Measurements from ENCODE around the gene GABRE. TPM values are rescaled to one million over a fixed set of nuclear protein-coding genes. Genes with fewer than 3 reads are reported as not detected.

The GABRE gene
- total and polyA plus RNA-seq, 2 donors (not counting 3 experiments of a cell fraction or from before 2014, with no cell fraction given): 6.1 to 33.4 TPM

GRCh38 chrX:151929126-151929525, 45.4 kb downstream of the GABRE start:
- Histone ChIP-seq H3K9me1 (replicated peaks; ENCODE audit: control insufficient read depth, extremely low read depth, insufficient read depth, low read length) (no peaks in the 10 kb centered on the region), H3K4me1 (ENCODE audit: control insufficient read depth, extremely low read depth, insufficient read depth, low read length) (no peaks in the 10 kb centered on the region), H3K4me3 (replicated peaks in 1 of 3; ENCODE audit: insufficient read depth in 1 of 3, low read depth in 1 of 3, low read length in 3 of 3) (no peak overlapping the region), H3K79me2 (ENCODE audit: control insufficient read depth, insufficient read depth, low read length) (no peaks in the 10 kb centered on the region), H2AFZ (ENCODE audit: low read depth, low read length) (no peak overlapping the region), H4K20me1 (replicated peaks; ENCODE audit: control insufficient read depth, extremely low read depth, insufficient read depth, low read length) (no peaks in the 10 kb centered on the region), H3K27ac (ENCODE audit: insufficient read depth, low read depth, low read length) (no peak overlapping the region), H3K9ac (replicated peaks; ENCODE audit: extremely low read depth, insufficient read depth, low read length) (no peak overlapping the region), H3K36me3 (ENCODE audit: control insufficient read depth in 2 of 2, extremely low read depth in 1 of 2, insufficient read depth in 2 of 2, low read length in 2 of 2) (no peaks in the 10 kb centered on the region), H3K9me3 (replicated peaks; ENCODE audit: control insufficient read depth, insufficient read depth, low read length) (no peaks in the 10 kb centered on the region), H3K27me3 (ENCODE audit: control insufficient read depth in 2 of 2, insufficient read depth in 2 of 2, low read length in 2 of 2) (no peaks in the 10 kb centered on the region), H3K4me2 (ENCODE audit: insufficient read depth, low read length) (no peak overlapping the region)
- TF ChIP-seq POLR2AphosphoS5 (IDR thresholded peaks at IDR 0.05; ENCODE audit: insufficient read depth, low read depth, low read length) (no peak), POLR2A (IDR thresholded peaks at IDR 0.05; ENCODE audit: low read depth, low read length) (no peak), FOS (IDR thresholded peaks at IDR 0.05; ENCODE audit: borderline replicate concordance, insufficient read depth, low read length) (no peak), JUN (IDR thresholded peaks at IDR 0.05; ENCODE audit: borderline replicate concordance, insufficient read depth, insufficient read length, low read depth) (no peak), EZH2 (IDR thresholded peaks at IDR 0.05; ENCODE audit: borderline replicate concordance, low read depth, low read length, severe bottlenecking) (no peak), GATA2 (IDR thresholded peaks at IDR 0.05; ENCODE audit: insufficient read depth, insufficient read length, low read depth, low read length) (no peak), MYC (IDR thresholded peaks at IDR 0.05; ENCODE audit: low read depth, low read length) (no peak)
- TF ChIP-seq, protein P1, sequence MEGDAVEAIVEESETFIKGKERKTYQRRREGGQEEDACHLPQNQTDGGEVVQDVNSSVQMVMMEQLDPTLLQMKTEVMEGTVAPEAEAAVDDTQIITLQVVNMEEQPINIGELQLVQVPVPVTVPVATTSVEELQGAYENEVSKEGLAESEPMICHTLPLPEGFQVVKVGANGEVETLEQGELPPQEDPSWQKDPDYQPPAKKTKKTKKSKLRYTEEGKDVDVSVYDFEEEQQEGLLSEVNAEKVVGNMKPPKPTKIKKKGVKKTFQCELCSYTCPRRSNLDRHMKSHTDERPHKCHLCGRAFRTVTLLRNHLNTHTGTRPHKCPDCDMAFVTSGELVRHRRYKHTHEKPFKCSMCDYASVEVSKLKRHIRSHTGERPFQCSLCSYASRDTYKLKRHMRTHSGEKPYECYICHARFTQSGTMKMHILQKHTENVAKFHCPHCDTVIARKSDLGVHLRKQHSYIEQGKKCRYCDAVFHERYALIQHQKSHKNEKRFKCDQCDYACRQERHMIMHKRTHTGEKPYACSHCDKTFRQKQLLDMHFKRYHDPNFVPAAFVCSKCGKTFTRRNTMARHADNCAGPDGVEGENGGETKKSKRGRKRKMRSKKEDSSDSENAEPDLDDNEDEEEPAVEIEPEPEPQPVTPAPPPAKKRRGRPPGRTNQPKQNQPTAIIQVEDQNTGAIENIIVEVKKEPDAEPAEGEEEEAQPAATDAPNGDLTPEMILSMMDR (IDR thresholded peaks at IDR 0.05; ENCODE audit: extremely low read depth in 1 of 2, insufficient read depth in 1 of 2, low read depth in 1 of 2, low read length in 2 of 2): no peak
- TF ChIP-seq, protein P2, sequence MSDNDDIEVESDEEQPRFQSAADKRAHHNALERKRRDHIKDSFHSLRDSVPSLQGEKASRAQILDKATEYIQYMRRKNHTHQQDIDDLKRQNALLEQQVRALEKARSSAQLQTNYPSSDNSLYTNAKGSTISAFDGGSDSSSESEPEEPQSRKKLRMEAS (IDR thresholded peaks at IDR 0.05; ENCODE audit: insufficient read depth, insufficient read length): no peak
- dilution Hi-C loops (cut with MboI; ENCODE audit: extremely low pct_ligation_motif_present, low sequenced_read_pairs): no loop called here
- ChIA-PET POLR2A (no interaction called here), CTCF (no interaction called here)
- BruUV-seq (replicated peaks): no TSS peak
- DNase-seq (ENCODE audit: low read depth, low spot score) (peak; percentile 1), FAIRE-seq (no peak)
- intact Hi-C loops (cut with micrococcal nuclease): no loop called here
